ENCODE measurements around the gene ZBTB45.

Gene ZBTB45

GRCh38 chr19:58562122-58563033 lies 42.8 kb upstream of the ZBTB45 start:
- no peak for TF ChIP-seq POLR2AphosphoS5 (IDR thresholded peaks at IDR 0.05; ENCODE audit: low read depth, low read length)
- no peak for TF ChIP-seq REST (IDR thresholded peaks at IDR 0.05; ENCODE audit: insufficient read depth in 1 of 2, low read depth in 2 of 2, low read length in 2 of 2)
- no peak for TF ChIP-seq SIN3A (IDR thresholded peaks at IDR 0.05; ENCODE audit: borderline replicate concordance, insufficient read depth, low read length)
- no peak for TF ChIP-seq FOXP2 (optimal IDR thresholded peaks at IDR 0.05; ENCODE audit: borderline replicate concordance, extremely low read depth, extremely low read length, insufficient read depth)
- TF ChIP-seq TAF1 (IDR thresholded peaks at IDR 0.05; ENCODE audit: borderline replicate concordance, insufficient read depth, low read length) = no peak

- TF ChIP-seq POLR2AphosphoS5 (IDR thresholded peaks at IDR 0.05; ENCODE audit: low read depth, low read length) (no peak), TAF1 (IDR thresholded peaks at IDR 0.05; ENCODE audit: borderline replicate concordance, insufficient read depth, low read length) (no peak), SIN3A (IDR thresholded peaks at IDR 0.05; ENCODE audit: borderline replicate concordance, insufficient read depth, low read length) (no peak), REST (IDR thresholded peaks at IDR 0.05; ENCODE audit: insufficient read depth in 1 of 2, low read depth in 2 of 2, low read length in 2 of 2) (no peak), FOXP2 (optimal IDR thresholded peaks at IDR 0.05; ENCODE audit: borderline replicate concordance, extremely low read depth, extremely low read length, insufficient read depth) (no peak)
Observed at GRCh38 chr19:58561373-58562121, 41.9 kb upstream of the ZBTB45 start.

- no peak for TF ChIP-seq SIN3A (IDR thresholded peaks at IDR 0.05; ENCODE audit: borderline replicate concordance, insufficient read depth, low read length)
- no peak for TF ChIP-seq FOXP2 (optimal IDR thresholded peaks at IDR 0.05; ENCODE audit: borderline replicate concordance, extremely low read depth, extremely low read length, insufficient read depth)
- no peak for TF ChIP-seq REST (IDR thresholded peaks at IDR 0.05; ENCODE audit: insufficient read depth in 1 of 2, low read depth in 2 of 2, low read length in 2 of 2)
- no peak for TF ChIP-seq POLR2AphosphoS5 (IDR thresholded peaks at IDR 0.05; ENCODE audit: low read depth, low read length)
- no peak for TF ChIP-seq TAF1 (IDR thresholded peaks at IDR 0.05; ENCODE audit: borderline replicate concordance, insufficient read depth, low read length)
Observed at GRCh38 chr19:58560921-58561320, 41.3 kb upstream of the ZBTB45 start.

GRCh38 chr19:58560007-58560887 lies 40.6 kb upstream of the ZBTB45 start:
- no peak for TF ChIP-seq TAF1 (IDR thresholded peaks at IDR 0.05; ENCODE audit: borderline replicate concordance, insufficient read depth, low read length)
- TF ChIP-seq FOXP2 (optimal IDR thresholded peaks at IDR 0.05; ENCODE audit: borderline replicate concordance, extremely low read depth, extremely low read length, insufficient read depth) = no peak
- no peak for TF ChIP-seq SIN3A (IDR thresholded peaks at IDR 0.05; ENCODE audit: borderline replicate concordance, insufficient read depth, low read length)
- TF ChIP-seq REST (IDR thresholded peaks at IDR 0.05; ENCODE audit: insufficient read depth in 1 of 2, low read depth in 2 of 2, low read length in 2 of 2) = no peak
- no peak for TF ChIP-seq POLR2AphosphoS5 (IDR thresholded peaks at IDR 0.05; ENCODE audit: low read depth, low read length)
